PC-3 (cell line): ENCODE measurements around the gene VPS37C. TPM values are rescaled to one million over a fixed set of nuclear protein-coding genes. Genes with fewer than 3 reads are reported as not detected.

Experiments
- ATAC-seq: fragments of 200-7000 bp; cut with Tn5 transposase; 2 replicates; pipeline ENCODE4 v1.9.1; 2020; ENCODE audit warnings: mild to moderate bottlenecking, moderate library complexity
- BruUV-seq: library from RNA; stranded (reverse); fragments of 400-500 nt; replicated peaks from 2 replicates; lab custom pipeline; 2021; lab: Mats Ljungman, UMichigan
- CTCF ChIA-PET: fragments of 300-600 bp; sonication (Branson Sonifier 250); formaldehyde crosslinking; loops from one replicate; lab custom pipeline; 2022; ENCODE audit warnings: antibody characterized with exemption; lab: Charles Lee
- POLR2A ChIA-PET: fragments of 300-600 bp; sonication (Branson Sonifier 250); formaldehyde crosslinking; loops from one replicate; lab custom pipeline; 2022; ENCODE audit warnings: antibody characterized with exemption; ENCODE audit not compliant: unreplicated experiment; lab: Charles Lee
- DNase-seq: peaks from one replicate; pipeline ENCODE4 v3.0.0-alpha.2; 2015
- H2AFZ ChIP-seq: fragments of 300-600 bp; sonication (generic); 2 replicates; pipeline ENCODE4 v1.6.0; 2016; ENCODE audit warnings: antibody characterized with exemption, low read length
- H3F3A ChIP-seq: fragments of 300-600 bp; sonication (generic); one replicate; pipeline ENCODE4 v1.6.0; 2017; ENCODE audit warnings: antibody characterized with exemption, low read length, control low read depth, mild to moderate bottlenecking; ENCODE audit not compliant: unreplicated experiment
- H3K27ac ChIP-seq: fragments of 300-600 bp; sonication (generic); 2 replicates; pipeline ENCODE4 v1.5.1; 2016; ENCODE audit warnings: mild to moderate bottlenecking, low read length
- H3K27me3 ChIP-seq: fragments of 300-600 bp; sonication (generic); 2 replicates; pipeline ENCODE4 v1.6.1; 2016; ENCODE audit warnings: low read length, mixed read lengths
- H3K36me3 ChIP-seq: fragments of 300-600 bp; sonication (generic); 2 replicates; pipeline ENCODE4 v1.6.1; 2016; ENCODE audit warnings: low read depth, mixed run types, low read length, mixed read lengths
- H3K4me1 ChIP-seq: fragments of 300-600 bp; sonication (generic); 2 replicates; pipeline ENCODE4 v1.5.1; 2016; ENCODE audit warnings: low read length; ENCODE audit not compliant: insufficient read depth
- H3K4me2 ChIP-seq: fragments of 300-600 bp; sonication (generic); 2 replicates; pipeline ENCODE4 v1.6.0; 2016; ENCODE audit warnings: low read length
- H3K4me3 ChIP-seq: fragments of 300-600 bp; sonication (generic); 2 replicates; pipeline ENCODE4 v1.5.1; 2016; ENCODE audit warnings: mild to moderate bottlenecking, low read length, mixed read lengths
- H3K79me2 ChIP-seq: fragments of 300-600 bp; sonication (generic); 2 replicates; pipeline ENCODE4 v1.6.1; 2017; ENCODE audit warnings: low read length, mixed read lengths
- H3K9ac ChIP-seq: fragments of 300-600 bp; sonication (generic); 2 replicates; pipeline ENCODE4 v1.6.0; 2016; ENCODE audit warnings: mild to moderate bottlenecking, low read length
- H3K9me2 ChIP-seq: fragments of 300-600 bp; sonication (generic); replicated peaks from 2 replicates; pipeline ENCODE4 v1.6.1; 2016; ENCODE audit warnings: mixed run types, low read length, mixed read lengths
- H3K9me3 ChIP-seq: fragments of 300-600 bp; sonication (generic); 2 replicates; pipeline ENCODE4 v1.6.1; 2016; ENCODE audit warnings: low read length, mixed read lengths
- H4K20me1 ChIP-seq: fragments of 300-600 bp; sonication (generic); 2 replicates; pipeline ENCODE4 v1.6.1; 2016; ENCODE audit warnings: low read length, mixed read lengths
- CTCF ChIP-seq: fragments of 300-600 bp; sonication (generic); conservative IDR thresholded peaks from 2 replicates; pipeline ENCODE4 v1.5.1; 2017; ENCODE audit warnings: antibody characterized with exemption, low read depth, mild to moderate bottlenecking, low read length
- EZH2 ChIP-seq: fragments of 300-600 bp; sonication (generic); IDR thresholded peaks from one replicate; pipeline ENCODE4 v1.6.1; 2017; ENCODE audit warnings: antibody characterized with exemption, mild to moderate bottlenecking, low read length; ENCODE audit not compliant: unreplicated experiment
- EZH2phosphoT487 ChIP-seq: fragments of 300-600 bp; sonication (generic); IDR thresholded peaks from 2 replicates; pipeline ENCODE4 v1.6.1; 2018; ENCODE audit warnings: mild to moderate bottlenecking, antibody characterized with exemption, low read length, borderline replicate concordance
- intact Hi-C: fragments of 100-400 bp; cut with micrococcal nuclease; formaldehyde crosslinking; loops from 2 replicates; pipeline ENCODE4 v1.9.0; 2023
- total RNA-seq: library from RNA; depleted of rRNA; stranded (reverse); fragments of >200 nt; gene quantifications from 2 replicates; pipeline ENCODE4 v1.2.3, GENCODE V29; 2014

Gene VPS37C
- total RNA-seq, 1 experiment from 2014 or later = 28.9 TPM

- Histone ChIP-seq H3K9ac (no peak overlapping the region), H3K36me3 (no peaks in the 10 kb centered on the region), H3K9me3 (no peaks in the 10 kb centered on the region), H3K4me3 (no peak overlapping the region), H3K27me3 (no peaks in the 10 kb centered on the region), H3K9me2 (no peaks in the 10 kb centered on the region), H4K20me1 (no peaks in the 10 kb centered on the region), H3K27ac (no peak overlapping the region), H3F3A (no peaks in the 10 kb centered on the region), H2AFZ (no peak overlapping the region), H3K4me2 (no peak overlapping the region), H3K79me2 (no peaks in the 10 kb centered on the region), H3K4me1 (no peaks in the 10 kb centered on the region)
- TF ChIP-seq CTCF = no peak
- no peak for TF ChIP-seq EZH2
- TF ChIP-seq EZH2phosphoT487 = no peak
- ChIA-PET CTCF (interaction anchor here (0.7 kb wide), 1 partner anchor 199 kb away, joined by 3 read pairs; the partner anchor contains the start of gene TMEM109), POLR2A (interaction anchor here (0.7 kb wide), 1 partner anchor 173 kb away, joined by 4 read pairs; no protein-coding TSS in a partner anchor)
- no peak for ATAC-seq
- intact Hi-C loops = no loop called here
- no peak for DNase-seq
- no TSS peak for BruUV-seq
Measured at GRCh38 chr11:61112575-61112974, 48.7 kb downstream of the VPS37C start.

GRCh38 chr11:61111786-61112517, 49.3 kb downstream of the VPS37C start:
- no peaks in the 10 kb centered on the region for H3K9me3 ChIP-seq
- no peak for TF ChIP-seq EZH2phosphoT487
- TF ChIP-seq CTCF = no peak
- no peak for TF ChIP-seq EZH2
- no peaks in the 10 kb centered on the region for H3K4me1 ChIP-seq
- no peaks in the 10 kb centered on the region for H4K20me1 ChIP-seq
- BruUV-seq = no TSS peak
- ChIA-PET POLR2A (interaction anchor here (0.7 kb wide), 1 partner anchor 172 kb away, joined by 4 read pairs; no protein-coding TSS in a partner anchor), CTCF (no interaction called here)
- no peaks in the 10 kb centered on the region for H3K9me2 ChIP-seq
- no peak overlapping the region for H3K4me2 ChIP-seq
- no peak overlapping the region for H2AFZ ChIP-seq
- H3K27ac ChIP-seq = no peak overlapping the region
- DNase-seq (no peak), ATAC-seq (no peak)
- intact Hi-C loops = no loop called here
- H3K27me3 ChIP-seq = no peaks in the 10 kb centered on the region
- H3K79me2 ChIP-seq = no peaks in the 10 kb centered on the region
- no peak overlapping the region for H3K9ac ChIP-seq
- no peak overlapping the region for H3K4me3 ChIP-seq
- no peaks in the 10 kb centered on the region for H3F3A ChIP-seq
- H3K36me3 ChIP-seq = no peaks in the 10 kb centered on the region

- CTCF ChIA-PET = no interaction called here
- no peak for DNase-seq
Measured at GRCh38 chr11:61111050-61111435, 50.2 kb downstream of the VPS37C start.

More at GRCh38 chr11:61111050-61111435, 50.2 kb downstream of the VPS37C start:
- Histone ChIP-seq H3K36me3 (no peaks in the 10 kb centered on the region), H3K9me2 (no peaks in the 10 kb centered on the region), H3K4me3 (no peak overlapping the region), H3K4me2 (no peak overlapping the region), H3K27ac (no peak overlapping the region), H3K9me3 (no peaks in the 10 kb centered on the region), H3K27me3 (no peaks in the 10 kb centered on the region), H3F3A (no peaks in the 10 kb centered on the region), H3K79me2 (no peaks in the 10 kb centered on the region), H4K20me1 (no peaks in the 10 kb centered on the region), H3K4me1 (no peaks in the 10 kb centered on the region), H2AFZ (no peak overlapping the region), H3K9ac (no peak overlapping the region)
- no peak for ATAC-seq
- TF ChIP-seq CTCF = no peak
- intact Hi-C loops = no loop called here
- POLR2A ChIA-PET = no interaction called here
- BruUV-seq = no TSS peak
